NCI-H774 (cell line): ENCODE measurements around the gene RASL10A.

Experiments used
- DNase-seq: peaks from one replicate; lab custom pipeline; 2025; lab: John Stamatoyannopoulos, UW

The RASL10A gene

DNA sequence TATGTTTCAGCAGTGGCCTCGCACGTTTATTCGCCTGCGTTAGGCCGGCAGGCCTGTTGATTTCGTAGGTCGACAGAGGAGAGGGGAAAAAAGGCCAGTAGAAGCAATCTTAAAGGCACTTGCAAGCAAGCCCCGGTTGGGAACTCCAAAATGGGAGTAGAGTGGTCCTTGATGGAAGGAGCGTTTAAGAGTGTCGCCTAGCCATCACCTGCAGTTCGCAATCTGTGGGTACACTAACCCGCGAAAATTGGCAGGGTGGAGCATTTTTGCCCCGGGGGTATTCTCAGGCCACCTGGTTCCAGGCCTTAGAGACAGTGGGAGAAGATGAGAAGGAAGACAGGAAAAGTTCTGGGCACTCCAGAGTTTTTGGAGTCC lies 46.3 kb downstream of the RASL10A start:
- DNase-seq: no peak

DNA sequence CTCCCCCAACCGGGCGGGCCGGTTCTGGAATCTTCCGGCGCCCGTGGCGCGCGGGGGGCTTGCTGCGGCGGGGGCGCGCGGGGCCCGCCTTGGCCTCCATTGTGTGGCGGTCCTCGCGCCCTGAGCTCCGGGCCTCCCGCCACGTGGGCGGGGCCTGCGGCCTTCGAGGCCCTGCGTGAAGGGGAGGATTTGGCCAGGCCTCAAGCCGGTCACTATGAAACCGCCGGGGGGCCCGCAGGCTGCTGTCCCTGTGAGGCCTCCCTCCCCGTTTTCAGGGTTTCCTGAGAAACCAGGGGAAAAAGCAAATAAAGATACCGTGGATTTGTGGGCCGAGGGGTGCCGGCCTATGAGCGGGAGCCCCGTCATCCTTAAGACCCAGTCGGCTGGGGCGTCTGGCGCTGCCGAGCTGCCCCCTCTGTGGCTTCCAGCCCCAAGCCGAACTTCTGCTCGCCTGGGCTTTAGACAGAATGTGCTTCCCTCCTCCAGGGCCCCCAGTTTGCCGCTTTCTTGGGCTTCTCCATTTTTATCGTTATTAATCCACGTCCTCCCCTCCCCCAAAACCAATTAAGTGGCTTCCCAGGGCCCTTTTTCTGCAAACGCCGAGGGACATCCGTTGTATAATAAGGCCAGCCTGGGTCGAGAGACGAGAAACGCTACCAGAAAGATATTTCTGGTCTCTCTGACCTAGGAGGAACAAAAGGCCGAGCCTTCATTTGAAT lies 46.8 kb downstream of the RASL10A start:
- DNase-seq: peak; percentile 5

DNA sequence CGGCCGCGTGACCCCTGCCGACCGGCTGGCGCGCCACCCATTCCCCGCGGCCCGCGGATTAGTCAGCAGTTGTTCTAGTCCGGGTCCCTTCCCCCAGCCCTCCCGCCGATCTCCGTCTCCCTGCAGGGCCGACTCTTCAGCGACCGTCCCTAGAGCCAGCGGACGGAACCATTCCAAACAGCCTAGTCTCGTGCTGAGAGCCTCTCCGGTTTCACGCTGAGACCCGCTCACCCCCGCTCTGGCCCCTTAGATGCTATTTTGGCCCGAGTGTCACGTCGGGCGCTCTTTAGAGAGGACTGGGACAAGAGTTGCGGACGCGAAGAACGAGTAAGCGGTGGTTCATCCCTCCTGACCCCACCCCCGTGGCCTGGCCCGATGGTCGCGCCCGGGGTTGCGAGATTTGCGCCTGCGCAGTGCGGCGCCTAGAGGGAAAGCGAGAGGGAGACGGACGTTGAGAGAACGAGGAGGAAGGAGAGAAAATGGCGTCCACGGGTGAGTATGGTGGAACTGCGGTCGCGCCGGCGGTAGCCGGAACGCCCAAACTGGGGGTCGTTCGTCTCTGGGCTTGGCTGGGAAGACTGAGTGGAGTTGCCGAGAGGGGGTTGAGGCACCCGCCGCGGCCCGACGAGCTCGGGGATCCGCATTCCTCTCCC lies 47.5 kb downstream of the RASL10A start, which contains the start of the genes EWSR1 and RHBDD3:
Gene EWSR1 (plus strand): TSS at position 411 of the 653 bp plus-strand sequence. CDS start 69 bp downstream, at position 480.
Gene RHBDD3 (minus strand): TSS at position 124 of the 653 bp plus-strand sequence. CDS start 2,355 bp downstream, outside the sequence.
- peak; percentile 80 for DNase-seq

DNA sequence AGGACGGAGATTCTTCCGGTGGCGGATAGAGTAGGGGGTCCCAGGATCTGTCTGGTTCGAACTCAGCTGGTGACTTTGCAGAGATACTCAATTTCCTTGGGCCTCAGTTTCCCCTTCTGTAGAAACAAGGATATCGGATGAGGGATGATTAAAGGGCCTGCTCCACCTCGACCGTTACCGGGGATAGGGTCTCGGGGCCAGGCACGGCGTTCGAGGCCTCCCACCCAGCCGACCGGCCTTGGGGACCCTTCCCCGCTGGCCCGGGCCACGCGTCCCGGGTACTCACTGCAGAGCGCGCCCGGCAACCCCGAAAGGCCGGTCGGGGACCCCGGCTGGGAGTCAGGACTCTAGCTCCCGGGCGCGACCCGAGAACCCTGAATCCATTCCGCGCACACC lies 48.0 kb downstream of the RASL10A start:
- no peak for DNase-seq

DNA sequence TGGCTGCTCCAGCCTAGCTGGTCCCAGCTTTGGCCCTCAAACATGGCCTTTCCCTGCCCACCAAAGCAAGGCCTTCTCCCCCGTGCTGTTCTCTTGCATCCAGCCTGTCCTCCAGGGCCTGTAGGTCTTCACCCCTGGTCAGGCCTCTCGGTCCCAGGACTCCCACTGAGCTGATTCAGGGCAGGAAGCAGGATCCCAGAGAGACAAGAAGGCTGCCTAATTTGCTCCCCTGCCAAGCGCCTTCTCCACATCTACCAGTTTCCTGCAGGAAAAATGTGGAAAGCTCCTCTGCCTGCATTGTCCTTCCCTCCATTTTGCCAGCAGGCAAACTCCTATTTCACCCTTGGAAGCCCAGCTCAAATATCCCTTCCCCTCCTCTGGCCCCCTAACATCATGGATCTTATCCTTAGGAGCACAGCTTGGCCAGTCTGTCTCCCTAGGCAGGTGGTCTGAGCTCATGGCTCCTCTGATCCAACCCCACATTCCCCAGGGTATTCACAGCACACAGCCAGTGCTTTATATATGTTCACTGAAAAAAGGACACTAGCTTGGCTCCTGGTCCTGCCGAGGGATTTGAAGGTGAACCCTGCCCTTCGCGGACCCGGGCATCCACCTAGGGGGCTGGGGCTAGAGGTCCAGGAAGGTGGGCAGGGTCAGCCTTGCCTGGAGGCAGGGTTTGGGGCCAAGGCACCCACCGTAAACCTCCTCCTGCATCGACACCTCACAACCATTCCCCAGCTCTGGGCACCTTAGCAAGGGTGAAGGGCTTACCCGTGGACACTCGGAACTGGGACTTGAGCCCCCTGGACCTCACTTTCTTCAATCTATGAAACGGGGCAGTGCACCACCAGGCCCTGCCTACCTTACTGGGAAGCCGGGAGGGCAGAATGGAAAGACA lies 48.7 kb downstream of the RASL10A start:
- DNase-seq: no peak

DNA sequence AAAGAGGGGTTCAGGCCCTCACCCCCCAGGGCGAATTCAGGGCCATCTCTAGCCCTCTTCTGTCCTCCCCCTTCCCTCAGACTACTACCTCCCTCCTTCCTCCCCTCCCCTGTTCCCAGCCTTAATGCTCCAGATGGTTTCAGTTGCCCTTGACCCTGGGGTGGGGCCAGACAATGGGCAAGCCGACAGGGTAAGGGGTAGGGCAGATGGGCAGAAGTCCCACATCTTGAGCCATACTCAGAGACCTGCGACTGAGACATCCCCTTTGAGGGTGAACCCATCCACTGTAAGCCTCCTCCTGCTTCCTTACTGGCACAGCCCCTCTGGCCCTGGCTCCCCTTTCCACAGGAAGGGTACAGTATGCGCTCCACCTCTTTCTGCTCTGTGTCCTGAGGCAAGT lies 49.6 kb downstream of the RASL10A start:
- DNase-seq: no peak

DNA sequence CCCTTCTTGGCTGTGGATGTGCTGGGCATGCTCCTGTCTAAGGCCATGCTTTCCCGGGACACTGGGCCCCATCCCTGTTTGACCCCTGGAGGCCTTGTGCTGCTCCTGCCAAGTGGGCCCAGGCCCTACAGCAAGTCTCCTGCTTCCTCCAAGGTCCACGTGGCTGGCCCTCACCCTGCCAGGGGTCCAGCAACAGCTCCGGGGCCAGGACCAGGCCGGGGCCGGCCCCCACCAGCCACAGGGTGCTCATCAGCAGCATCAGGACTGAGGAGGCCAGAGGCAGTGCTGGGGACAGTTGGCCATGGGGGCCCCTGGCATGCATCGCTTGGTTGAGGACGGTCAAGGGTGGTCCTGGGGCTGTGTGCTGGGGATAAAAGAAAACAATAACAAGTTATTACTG lies 50.2 kb downstream of the RASL10A start:
- no peak for DNase-seq

DNA sequence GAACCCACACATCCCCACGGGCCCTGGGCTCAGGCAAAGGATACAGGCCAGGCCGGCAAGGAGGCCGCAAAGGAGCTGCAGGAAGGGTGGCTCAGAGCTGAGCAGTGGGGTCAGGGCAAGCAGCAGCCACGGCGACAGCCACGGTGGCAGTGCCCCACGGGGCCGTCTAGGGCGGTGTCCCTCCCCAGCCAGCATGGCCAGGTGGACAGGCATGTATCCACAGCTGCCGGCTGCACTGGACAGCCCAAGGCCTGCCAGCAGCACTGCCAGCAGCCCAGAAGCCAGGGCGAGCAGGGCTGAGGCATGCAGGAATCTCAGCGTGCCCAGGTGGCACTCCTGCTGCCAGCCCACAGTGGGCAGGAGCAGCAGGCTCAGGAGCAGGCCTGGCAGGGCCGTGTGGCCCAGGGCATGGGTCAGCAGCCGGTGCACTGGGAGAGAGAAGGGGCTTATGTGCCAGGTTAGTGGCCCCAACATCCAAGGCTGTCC lies 51.7 kb downstream of the RASL10A start:
- no peak for DNase-seq
